WERI-Rb-1 (cell line): ENCODE data around the gene CCDC69.

ENCODE experiments used
- DNase-seq: peaks from one replicate; pipeline ENCODE4 v3.0.0-alpha.2; 2020
- H3K27ac ChIP-seq: fragments of 250-450 bp; sonication (Bioruptor Pico); 2 replicates; pipeline ENCODE4 v1.5.1; 2020; ENCODE audit warnings: mild to moderate bottlenecking, moderate library complexity
- H3K27me3 ChIP-seq: fragments of 250-450 bp; sonication (Bioruptor Pico); 2 replicates; pipeline ENCODE4 v1.5.1; 2021; ENCODE audit warnings: mild to moderate bottlenecking, low read depth, moderate library complexity; ENCODE audit not compliant: insufficient read depth, severe bottlenecking
- H3K36me3 ChIP-seq: fragments of 250-450 bp; sonication (Bioruptor Pico); 2 replicates; pipeline ENCODE4 v1.5.1; 2020; ENCODE audit warnings: mild to moderate bottlenecking, moderate library complexity
- H3K4me3 ChIP-seq: 2 replicates; pipeline ENCODE4 v1.5.1; 2011; ENCODE audit warnings: low read depth, mild to moderate bottlenecking, control low read depth, low read length
- H3K9me3 ChIP-seq: fragments of 250-450 bp; sonication (Bioruptor Pico); 2 replicates; pipeline ENCODE4 v1.5.1; 2021; ENCODE audit warnings: mild to moderate bottlenecking, moderate library complexity; ENCODE audit not compliant: severe bottlenecking
- CTCF ChIP-seq: IDR thresholded peaks from 2 replicates; pipeline ENCODE4 v1.5.1; 2011; ENCODE audit warnings: low read depth, mild to moderate bottlenecking, control low read depth, inconsistent platforms, low read length

The CCDC69 gene

GRCh38 chr5:151205411-151205810, 18.5 kb downstream of the CCDC69 start:
- Histone ChIP-seq H3K4me3 (no peak overlapping the region), H3K27me3 (no peaks in the 10 kb centered on the region), H3K27ac (no peak overlapping the region), H3K9me3 (no peaks in the 10 kb centered on the region), H3K36me3 (no peaks in the 10 kb centered on the region)
- TF ChIP-seq CTCF, result no peak
- DNase-seq, result no peak

GRCh38 chr5:151204051-151204450, 19.8 kb downstream of the CCDC69 start:
- Histone ChIP-seq H3K27me3 (no peaks in the 10 kb centered on the region), H3K4me3 (no peak overlapping the region), H3K27ac (no peak overlapping the region), H3K36me3 (no peaks in the 10 kb centered on the region), H3K9me3 (no peaks in the 10 kb centered on the region)
- DNase-seq, result no peak
- TF ChIP-seq CTCF, result no peak

GRCh38 chr5:151202381-151203139, 21.3 kb downstream of the CCDC69 start:
- DNase-seq, result no peak
- H3K27ac ChIP-seq, result no peak overlapping the region
- no peak for TF ChIP-seq CTCF
- H3K4me3 ChIP-seq, result no peak overlapping the region
- no peaks in the 10 kb centered on the region for H3K36me3 ChIP-seq
- no peaks in the 10 kb centered on the region for H3K9me3 ChIP-seq
- no peaks in the 10 kb centered on the region for H3K27me3 ChIP-seq

- TF ChIP-seq CTCF, result no peak
- H3K4me3 ChIP-seq, result no peak overlapping the region
- H3K36me3 ChIP-seq, result no peaks in the 10 kb centered on the region
- DNase-seq, result peak; percentile 75
- H3K27me3 ChIP-seq, result no peaks in the 10 kb centered on the region
- no peaks in the 10 kb centered on the region for H3K9me3 ChIP-seq
- H3K27ac ChIP-seq, result no peak overlapping the region
Observed at GRCh38 chr5:151200913-151201595, 22.8 kb downstream of the CCDC69 start.

GRCh38 chr5:151199581-151200185, 24.2 kb downstream of the CCDC69 start:
- no peaks in the 10 kb centered on the region for H3K36me3 ChIP-seq
- H3K27me3 ChIP-seq, result no peaks in the 10 kb centered on the region
- DNase-seq, result no peak
- H3K4me3 ChIP-seq, result no peak overlapping the region
- no peak for TF ChIP-seq CTCF
- no peak overlapping the region for H3K27ac ChIP-seq
- H3K9me3 ChIP-seq, result no peaks in the 10 kb centered on the region
